G401 (cell line): Measurements from ENCODE around the gene HIRA. TPM values are rescaled to one million over a fixed set of nuclear protein-coding genes. Genes with fewer than 3 reads are reported as not detected.

Experiments used
- DNase-seq: peaks from one replicate; pipeline ENCODE4 v3.0.0-alpha.2; 2015; ENCODE audit warnings: low spot score
- in situ Hi-C: cut with HindIII; loops from 2 replicates; pipeline ENCODE4 v1.10.0; 2016; ENCODE audit warnings: low sequenced_read_pairs, mixed read lengths
- total RNA-seq: library from RNA; depleted of rRNA; stranded (reverse); fragments of >200 nt; shearing (Covaris generic); gene quantifications from 2 replicates; pipeline ENCODE4 v1.2.3, GENCODE V29; 2014

Gene HIRA
- total RNA-seq, 1 experiment from 2014 or later, result 41.5 TPM

DNA sequence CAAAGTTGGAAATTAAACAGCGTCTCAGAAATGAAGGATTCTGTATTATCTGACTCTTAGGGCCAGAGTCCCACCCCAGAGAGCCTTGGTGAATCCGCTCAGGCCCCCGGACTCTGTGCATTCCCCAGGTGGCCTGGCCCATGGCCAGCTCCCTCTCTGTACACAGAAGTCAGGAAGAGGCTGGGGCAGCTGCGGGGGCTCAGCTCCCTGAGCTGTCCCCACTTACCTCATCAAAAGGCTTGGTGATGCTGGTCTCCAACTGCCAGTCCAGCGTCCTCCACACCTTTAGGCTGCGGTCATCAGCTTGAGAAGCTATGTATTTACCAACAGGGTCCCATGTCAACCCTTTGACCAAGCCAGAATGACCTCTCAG, 35.0 kb downstream of the HIRA start:
- in situ Hi-C loops, result no loop called here
- no peak for DNase-seq

DNA sequence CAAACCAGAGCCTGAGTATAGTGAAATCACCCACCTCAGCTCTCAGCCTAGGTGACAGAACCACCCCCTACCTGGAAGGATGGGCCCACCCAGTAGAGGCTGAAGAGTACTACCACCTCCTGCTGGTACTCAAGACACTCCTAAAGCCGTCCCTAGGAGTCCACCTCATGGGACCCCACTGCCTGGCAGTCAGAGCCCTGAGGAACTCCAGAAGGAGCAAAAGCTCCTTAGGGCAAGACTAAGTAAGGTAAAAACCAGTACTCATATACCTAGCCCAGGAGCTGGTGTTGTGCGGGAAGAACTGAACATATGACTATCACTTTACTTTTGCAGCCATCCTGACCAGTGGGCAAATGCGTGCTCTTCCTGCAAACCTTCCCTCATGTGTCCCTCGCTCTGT, 36.3 kb downstream of the HIRA start:
- DNase-seq, result no peak
- in situ Hi-C loops, result no loop called here

DNA sequence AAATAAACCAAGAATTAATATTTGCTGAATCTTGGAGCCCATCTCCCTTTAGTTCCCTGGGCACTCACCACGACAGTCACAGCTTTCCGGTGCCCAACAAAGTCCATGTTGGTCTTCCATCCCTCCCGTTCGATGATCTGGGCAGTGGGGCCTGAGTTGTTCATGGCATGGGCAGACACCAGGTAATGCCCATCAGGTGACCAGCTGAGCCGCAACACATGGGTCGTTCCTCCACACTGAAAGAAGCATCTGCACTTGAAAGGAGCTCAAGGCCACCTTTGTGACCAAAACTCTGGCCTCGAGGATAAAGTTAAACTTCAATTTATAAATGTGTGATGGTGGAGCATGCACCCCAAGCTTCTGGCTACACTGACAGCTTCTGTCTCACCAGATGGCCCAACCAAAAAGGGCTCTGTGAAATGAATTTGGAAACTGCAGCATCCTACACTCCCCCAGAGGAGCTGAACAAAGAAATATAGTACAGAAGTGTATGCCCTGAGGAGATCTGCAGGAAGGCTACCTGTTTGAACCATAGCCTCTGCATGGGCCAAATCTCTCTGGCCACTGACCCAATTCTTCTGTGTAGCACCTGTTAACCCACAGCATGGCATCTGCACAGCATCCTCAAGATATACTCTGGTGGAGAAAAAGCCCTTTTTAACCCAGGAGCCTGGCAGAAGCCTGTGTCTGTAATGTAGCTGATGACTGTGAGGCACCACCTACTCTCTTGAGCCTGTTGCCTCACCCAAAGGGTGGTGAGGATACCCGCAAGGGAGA, 37.1 kb downstream of the HIRA start:
- DNase-seq, result peak; percentile 70
- in situ Hi-C loops, result no loop called here

DNA sequence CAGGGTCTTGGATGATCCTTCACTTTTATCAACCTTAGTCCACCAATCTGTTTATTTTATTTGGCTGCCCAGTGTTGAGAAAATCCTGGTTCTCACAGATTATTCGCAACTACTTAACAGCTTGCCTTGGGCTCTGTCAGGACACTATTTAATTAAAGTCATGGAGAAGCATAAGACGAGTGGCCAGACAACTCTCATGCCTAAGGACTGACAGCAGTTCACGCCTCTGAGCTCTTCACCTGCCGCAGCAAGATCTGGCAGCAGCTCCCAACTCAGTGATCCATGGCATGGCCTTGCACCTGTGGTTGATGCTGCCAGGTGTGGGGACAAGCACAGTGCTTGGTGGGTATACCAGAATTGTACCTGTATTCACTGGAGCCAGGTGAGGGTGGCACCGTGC, 37.8 kb downstream of the HIRA start:
- DNase-seq, result no peak
- in situ Hi-C loops, result no loop called here

DNA sequence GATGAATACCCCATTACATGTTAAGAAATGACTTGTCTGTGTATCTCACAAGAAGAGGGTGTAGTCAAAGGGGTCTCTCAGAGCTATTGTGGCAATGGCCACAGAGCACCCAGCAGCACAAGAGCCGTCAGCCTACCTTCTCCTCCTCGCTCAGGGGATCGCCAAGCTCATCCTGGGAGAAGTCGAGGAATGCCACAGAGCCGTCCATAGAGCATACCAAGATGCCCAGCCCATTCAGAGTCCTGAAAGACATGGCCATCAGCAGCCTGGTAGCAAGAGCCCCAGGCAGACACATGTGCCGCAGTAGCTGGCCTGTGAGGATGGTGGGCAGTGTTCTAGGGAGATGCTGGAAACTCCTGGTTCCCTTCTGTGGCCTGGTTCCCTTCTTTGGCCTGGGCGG, 44.0 kb downstream of the HIRA start:
- in situ Hi-C loops, result no loop called here
- DNase-seq, result no peak

DNA sequence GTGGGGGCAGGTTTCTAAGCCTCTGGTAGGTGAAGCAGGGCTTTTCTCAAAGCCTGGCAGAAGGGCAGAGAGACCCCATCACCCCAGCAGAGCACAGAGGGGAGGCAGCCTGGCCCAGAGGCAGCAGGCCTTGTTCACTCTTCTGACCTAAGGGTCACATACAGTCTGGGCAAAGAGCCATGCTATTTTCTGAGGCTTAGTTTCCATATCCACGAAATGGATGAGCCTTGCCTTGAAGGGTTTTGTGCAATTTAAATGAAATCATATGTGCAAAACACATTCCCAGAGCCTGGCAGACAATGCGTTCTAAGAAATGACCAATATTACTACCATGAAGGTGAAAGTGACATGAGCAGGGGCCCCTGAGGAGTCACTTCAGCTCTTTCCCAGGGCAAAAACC, 44.5 kb downstream of the HIRA start:
- DNase-seq, result no peak
- in situ Hi-C loops, result no loop called here

DNA sequence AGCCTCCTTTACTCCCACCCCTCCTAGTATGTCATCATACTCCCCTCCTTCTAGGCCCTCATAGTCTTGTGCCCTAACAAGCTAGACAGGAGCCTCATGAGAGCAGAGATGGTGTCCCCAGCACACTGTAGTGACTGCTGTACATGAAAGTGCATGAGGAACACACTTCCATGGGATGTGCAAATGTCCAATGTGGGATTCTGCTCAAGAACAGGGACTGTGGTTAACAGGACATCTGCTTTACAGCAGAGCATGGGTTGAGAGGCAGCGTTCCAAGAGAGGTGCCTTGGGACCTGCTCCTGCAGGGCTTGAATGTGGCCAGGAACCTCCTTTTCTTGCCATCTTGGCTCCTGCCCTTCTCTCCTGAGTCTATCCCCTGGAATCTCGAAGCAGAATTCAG, 45.3 kb downstream of the HIRA start:
- no peak for DNase-seq

DNA sequence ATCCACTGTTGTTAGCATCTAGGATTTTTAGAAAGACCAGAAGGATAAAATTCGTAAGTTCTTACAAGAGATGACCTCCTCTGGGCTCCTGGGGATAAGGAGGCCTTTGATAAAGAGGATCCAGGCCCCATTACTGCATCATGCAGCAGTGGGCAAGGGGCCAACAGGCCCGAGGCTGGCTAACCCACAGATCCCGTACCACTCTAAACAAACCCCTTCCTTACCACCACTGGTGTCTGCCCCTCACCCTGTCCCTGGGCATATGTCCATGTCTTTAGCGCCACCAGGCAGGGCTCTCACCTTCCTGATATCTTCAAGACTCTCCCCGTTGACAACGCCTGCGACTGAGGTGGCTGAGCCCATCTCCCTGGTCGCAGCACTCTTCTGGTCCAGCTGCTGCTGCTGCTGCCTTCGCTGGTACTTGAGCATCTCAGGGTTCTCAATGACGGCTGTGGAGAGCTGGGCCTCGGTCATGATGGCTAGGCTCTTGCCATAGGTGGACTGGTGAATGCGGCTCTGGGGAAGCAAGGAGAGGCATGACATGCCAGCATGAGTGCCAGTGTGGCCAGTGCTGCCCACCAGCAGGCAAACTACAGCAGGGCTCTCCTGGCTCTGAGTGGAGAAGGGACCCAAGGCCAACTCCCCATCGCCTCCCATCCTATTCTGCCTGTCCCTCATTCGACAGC, 46.2 kb downstream of the HIRA start:
- DNase-seq, result no peak
- in situ Hi-C loops, result no loop called here

More for the DNA sequence above, 45.3 kb downstream of the HIRA start:
- in situ Hi-C loops, result no loop called here

DNA sequence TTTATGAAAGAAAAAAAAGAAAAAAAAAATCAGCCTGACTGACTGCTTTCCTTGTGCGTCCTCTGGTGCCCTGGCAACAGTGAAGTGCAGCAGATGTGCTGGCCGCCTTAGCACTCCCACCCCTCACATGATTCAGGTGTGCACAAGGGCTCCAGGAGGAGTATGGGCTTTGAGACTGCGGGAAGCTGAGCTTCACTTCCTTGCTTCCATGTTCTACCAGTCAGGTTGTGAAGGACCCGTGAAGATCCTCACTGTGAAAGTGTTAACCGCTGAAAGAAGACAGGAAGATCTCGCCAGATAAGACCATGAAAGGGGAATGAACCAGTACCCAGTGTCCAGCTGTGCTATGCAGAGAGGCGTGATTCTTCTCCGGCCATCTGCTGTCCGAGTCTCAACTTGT, 48.2 kb downstream of the HIRA start:
- no peak for DNase-seq
- in situ Hi-C loops, result no loop called here

DNA sequence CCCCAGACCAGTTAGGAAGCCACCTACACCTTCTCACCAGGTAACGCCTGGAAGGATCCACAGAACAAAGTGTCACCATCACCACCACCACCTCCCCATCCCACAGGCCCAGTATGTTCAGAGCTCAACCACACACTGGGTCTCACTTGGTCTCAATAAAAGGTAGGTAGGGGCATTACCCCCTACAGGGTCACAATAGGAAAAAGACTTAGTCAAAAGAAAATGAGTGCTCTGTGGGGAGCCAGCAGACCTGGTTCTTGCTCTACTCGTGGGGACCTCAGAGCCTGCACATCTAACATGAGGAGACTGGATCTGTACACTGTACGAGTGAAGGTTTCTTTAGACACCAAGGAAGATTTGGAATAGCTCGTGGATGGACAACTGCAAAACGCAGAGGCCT, 49.3 kb downstream of the HIRA start:
- DNase-seq, result no peak
- in situ Hi-C loops, result no loop called here

DNA sequence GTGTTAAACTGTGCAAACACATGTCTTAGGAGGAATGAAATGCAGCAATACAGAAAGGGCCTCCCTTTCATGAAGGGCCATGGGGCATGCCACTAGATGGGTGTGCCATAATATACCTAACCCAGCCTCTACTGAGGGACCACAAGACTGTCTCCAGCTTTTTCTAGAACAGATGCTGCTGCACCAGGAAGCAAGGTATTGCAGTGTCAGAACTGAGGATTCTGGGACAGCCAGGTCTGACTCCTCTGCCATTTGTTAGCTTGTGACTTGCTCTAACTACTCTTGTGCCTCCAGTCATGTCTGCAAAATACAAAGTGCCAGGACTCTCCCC, 53.2 kb downstream of the HIRA start:
- no peak for DNase-seq
- in situ Hi-C loops, result no loop called here

DNA sequence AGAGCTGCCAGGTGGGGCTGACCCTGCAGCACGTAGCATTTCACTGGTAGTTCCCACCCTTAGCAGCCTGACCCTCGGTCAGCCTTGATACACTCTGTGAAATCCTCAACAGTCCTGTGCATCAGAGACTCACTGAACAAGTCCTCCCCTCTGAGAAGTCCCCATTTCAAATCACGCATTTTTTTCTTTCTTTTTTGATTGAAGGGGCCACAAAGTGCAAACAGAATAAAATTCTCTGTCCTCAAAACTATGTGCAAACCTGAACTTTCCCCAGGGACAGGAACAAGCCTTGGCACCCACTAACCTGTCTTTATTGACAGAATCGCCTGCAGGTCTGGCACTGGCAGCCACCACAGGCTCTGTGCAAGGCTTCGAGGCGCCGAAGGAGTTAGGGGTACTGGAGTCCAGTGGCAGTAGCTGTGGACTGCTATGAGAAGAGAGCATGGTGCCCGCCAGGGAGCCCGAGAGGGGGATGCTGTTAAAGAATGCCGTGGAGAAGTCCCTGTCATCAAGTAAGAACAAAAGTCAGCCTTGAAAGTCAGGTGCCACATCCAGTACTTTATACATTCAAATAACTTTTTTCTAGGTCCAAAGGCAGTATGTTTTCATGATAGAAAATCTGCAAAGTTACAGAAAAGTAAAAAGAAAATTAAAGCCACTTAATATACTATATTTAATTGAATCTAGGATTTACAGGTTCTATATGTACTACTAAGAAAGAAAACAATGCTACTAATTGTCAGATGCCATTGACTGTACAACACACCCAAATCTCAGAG, 53.8 kb downstream of the HIRA start:
- no peak for DNase-seq
- in situ Hi-C loops, result no loop called here

DNA sequence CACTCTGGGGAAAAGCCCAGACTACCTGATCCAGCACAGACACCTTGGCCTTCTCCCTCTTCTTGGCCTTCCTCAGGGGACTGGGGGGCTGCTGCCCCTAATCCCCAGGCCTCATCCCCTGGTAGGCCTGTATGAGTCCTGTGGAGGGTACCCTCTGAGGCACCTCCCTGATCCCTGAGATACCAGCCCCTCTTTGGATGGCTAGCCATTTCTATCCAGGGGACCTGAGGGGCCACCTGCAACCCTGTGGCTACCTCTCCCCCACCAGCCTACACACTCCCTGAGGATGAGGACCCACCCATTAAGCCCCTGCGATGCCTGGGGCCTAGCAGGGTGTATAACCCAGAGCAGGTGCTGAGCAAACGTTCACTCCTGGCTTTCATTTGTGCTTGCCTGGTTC, 54.6 kb downstream of the HIRA start:
- no peak for DNase-seq
- in situ Hi-C loops, result no loop called here

DNA sequence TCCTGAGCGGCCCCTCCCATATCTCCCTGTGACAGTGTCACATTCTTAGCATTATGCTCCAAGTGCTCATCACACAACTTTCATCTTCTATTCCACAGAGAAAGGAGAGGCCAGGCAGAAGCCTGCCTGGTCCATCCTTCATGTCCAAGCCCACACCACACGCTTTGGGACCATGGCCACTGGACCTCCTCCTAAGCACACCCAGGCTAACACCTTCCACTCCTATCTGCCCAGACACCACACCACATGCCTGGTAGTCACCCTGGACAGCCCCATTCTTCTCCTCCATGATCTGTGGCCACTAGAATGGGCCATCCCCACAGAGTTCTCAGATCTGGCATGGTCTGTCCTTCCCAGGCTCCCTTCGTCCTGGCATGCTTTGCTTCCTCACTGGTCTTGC, 55.3 kb downstream of the HIRA start:
- no peak for DNase-seq
- in situ Hi-C loops, result no loop called here

DNA sequence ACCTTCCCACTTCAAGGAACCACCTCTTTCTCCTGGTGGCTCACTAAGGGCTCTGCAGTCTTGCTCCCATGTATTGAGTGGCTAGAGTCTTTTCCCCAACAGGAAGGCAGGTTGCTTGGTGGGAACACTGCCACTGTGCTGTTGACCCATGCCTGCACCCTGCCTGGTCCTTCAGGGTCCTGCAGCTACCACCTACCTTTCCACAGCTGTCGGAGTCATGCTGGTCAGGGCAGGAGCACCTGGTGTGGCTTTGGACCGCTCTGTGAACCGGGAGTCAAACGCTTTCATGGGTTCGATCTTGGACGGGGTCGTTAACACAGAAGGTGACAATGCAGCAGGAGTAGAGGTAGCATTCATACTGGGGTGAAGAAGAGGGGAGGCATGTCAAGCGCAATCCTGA, 56.1 kb downstream of the HIRA start:
- DNase-seq, result no peak
- in situ Hi-C loops, result no loop called here

DNA sequence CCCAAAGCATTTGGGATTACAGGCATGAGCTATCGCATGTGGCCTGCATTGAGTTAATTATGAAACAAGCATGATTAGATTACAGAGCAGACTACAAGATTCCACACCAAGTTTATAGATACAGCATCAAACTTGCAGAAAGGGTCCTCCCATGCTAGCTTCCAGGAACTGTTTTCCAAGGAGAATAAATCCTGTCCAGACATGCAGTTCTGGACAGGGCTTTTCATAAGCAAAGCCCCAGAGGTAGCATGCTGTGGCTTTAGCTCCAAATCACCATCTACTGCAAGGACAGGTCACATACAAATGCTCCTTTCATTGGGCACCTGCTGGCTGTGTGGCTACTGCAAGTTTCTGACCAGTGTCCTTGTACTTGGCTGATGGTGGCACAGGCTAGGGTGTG, 57.1 kb downstream of the HIRA start:
- in situ Hi-C loops, result no loop called here
- DNase-seq, result no peak

DNA sequence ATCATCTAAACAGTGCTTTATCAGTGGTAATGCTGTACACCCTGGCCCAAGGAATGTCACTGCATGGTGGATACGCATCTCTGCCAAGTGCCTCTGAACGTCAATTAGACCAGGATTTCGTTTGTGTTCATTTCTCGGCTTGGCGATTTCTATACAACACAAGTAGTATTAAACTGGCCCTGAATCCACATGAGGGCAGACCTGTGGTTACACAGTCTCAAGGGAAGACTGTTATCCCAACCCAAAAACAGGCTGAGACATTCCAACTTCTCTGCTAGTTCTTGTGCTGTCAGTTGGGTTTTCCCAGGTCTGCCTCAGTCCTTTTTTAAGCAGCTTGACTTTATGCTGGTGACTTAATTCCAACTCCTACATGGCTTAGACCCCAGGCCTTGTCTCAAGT, 58.1 kb downstream of the HIRA start:
- in situ Hi-C loops, result no loop called here
- DNase-seq, result no peak

DNA sequence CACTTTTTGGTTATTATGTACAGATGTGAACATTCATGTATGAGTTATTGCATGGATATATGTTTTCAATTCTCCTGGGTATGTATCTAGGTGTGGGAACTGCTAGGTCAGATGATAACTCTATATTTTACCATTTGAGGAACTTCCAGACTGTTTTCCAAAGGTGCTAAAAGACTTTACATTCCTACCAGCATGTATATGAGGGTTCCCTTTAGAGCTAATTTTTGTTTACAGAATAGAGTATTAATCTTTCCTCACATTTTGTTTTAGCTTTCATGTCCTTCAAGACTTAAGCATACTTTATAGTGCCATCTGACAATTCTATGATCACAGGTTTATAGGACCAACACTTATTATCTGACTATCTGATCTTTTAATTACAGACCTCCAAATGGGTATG, 59.6 kb downstream of the HIRA start:
- no peak for DNase-seq
- in situ Hi-C loops, result no loop called here

DNA sequence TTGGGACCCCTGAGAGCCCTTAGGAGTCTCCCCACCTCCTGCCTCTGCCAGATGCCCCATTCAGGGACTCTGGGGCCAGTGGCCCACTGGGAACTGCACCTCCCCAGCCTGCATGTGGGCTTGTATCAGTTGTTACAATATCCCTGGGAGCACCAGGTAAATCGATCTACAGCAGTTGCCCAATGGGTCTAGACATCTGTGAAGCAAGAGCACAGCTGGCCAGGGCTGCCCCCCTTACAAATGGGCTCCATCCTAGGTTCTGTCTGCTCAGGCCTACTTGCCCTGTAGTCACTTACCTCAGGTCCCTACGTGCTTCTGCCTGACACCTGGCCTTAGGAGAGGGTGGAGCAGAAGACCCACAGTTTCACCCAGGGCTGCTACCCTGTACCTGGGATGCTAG, 62.7 kb downstream of the HIRA start:
- in situ Hi-C loops, result no loop called here
- DNase-seq, result no peak

DNA sequence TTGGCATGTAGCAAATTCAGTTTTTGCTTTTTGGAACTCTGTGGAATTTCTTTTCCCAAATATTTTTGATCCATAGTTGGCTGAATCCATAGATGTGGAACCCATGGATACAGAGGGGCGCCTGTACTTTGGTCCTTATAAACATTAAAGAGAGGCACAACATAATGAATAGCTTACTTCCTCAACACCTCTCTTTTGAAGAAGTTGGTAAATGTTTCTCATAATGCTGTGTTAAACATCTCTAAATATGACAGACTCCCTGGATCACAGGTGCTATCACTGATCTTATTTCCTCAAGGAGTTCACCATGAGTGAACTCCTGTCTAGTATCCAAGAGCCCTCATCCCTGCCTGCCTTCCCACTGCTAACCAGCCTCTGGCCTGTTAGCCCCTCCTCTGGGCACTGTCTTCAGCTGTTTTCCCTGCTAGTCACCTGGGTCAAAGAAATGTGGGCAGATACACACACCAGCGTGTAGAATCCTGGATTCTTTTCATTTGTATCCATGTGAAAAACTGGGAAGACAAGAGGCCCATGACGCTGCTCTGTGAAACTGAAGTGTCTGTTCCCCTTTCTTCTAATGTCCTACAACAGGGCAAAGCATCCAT, 63.7 kb downstream of the HIRA start:
- in situ Hi-C loops, result no loop called here

More for the DNA sequence above, 63.7 kb downstream of the HIRA start:
- DNase-seq, result no peak
